ELR (cell line): ENCODE results near the gene CFLAR.
"Not testable (repeated sequence)": the region's sequence is repeated elsewhere in the genome, so short reads cannot be mapped to it uniquely, and the experiment has no call there.

Source experiments
- DNase-seq: peaks from one replicate; pipeline ENCODE4 v3.0.0-alpha.2; 2015; ENCODE audit warnings: low read depth

Gene CFLAR

GRCh38 chr2:201182650-201183364, 66.8 kb downstream of the CFLAR start, which contains the start of gene CASP10:
Gene CASP10 (plus strand): TSS chr2:201183141. CDS start chr2:201185778, 2,637 bp downstream.
- peak; percentile 72 for DNase-seq

GRCh38 chr2:201183365-201183727, 67.4 kb downstream of the CFLAR start:
- no peak for DNase-seq

GRCh38 chr2:201183835-201184234, 67.9 kb downstream of the CFLAR start:
- DNase-seq, result not testable (repeated sequence)

GRCh38 chr2:201184248-201184647, 68.3 kb downstream of the CFLAR start:
- not testable (repeated sequence) for DNase-seq

- DNase-seq, result no peak
Observed at GRCh38 chr2:201185863-201186262, 69.9 kb downstream of the CFLAR start.

- no peak for DNase-seq
Observed at GRCh38 chr2:201186982-201187381, 71.0 kb downstream of the CFLAR start.

- no peak for DNase-seq
Observed at GRCh38 chr2:201188449-201188848, 72.5 kb downstream of the CFLAR start.

- no peak for DNase-seq
Observed at GRCh38 chr2:201191132-201191875, 75.3 kb downstream of the CFLAR start.

- DNase-seq, result no peak
Observed at GRCh38 chr2:201194097-201194496, 78.1 kb downstream of the CFLAR start.

GRCh38 chr2:201195331-201195730, 79.4 kb downstream of the CFLAR start:
- DNase-seq, result no peak

GRCh38 chr2:201196003-201196402, 80.0 kb downstream of the CFLAR start:
- DNase-seq, result no peak

GRCh38 chr2:201196803-201197202, 80.8 kb downstream of the CFLAR start:
- no peak for DNase-seq

- no peak for DNase-seq
Observed at GRCh38 chr2:201197781-201198180, 81.8 kb downstream of the CFLAR start.

- no peak for DNase-seq
Observed at GRCh38 chr2:201199847-201200246, 83.9 kb downstream of the CFLAR start.

GRCh38 chr2:201200345-201200744, 84.4 kb downstream of the CFLAR start:
- no peak for DNase-seq

GRCh38 chr2:201201371-201201770, 85.4 kb downstream of the CFLAR start:
- DNase-seq, result no peak

GRCh38 chr2:201203916-201204654, 88.1 kb downstream of the CFLAR start:
- DNase-seq, result no peak

GRCh38 chr2:201204655-201205514, 88.9 kb downstream of the CFLAR start:
- no peak for DNase-seq

- no peak for DNase-seq
Observed at GRCh38 chr2:201205515-201205849, 89.5 kb downstream of the CFLAR start.

GRCh38 chr2:201208563-201209252, 92.7 kb downstream of the CFLAR start:
- no peak for DNase-seq

- DNase-seq, result no peak
Observed at GRCh38 chr2:201215963-201216362, 100.0 kb downstream of the CFLAR start.
